HG03095 (cell line): ENCODE data around the gene OR5B21.

Experiments
- ATAC-seq: cut with Tn5 transposase; IDR thresholded peaks from one replicate; pipeline ENCODE4 v1.9.1; 2021; ENCODE audit warnings: moderate library complexity; ENCODE audit not compliant: unreplicated experiment

Gene OR5B21

DNA sequence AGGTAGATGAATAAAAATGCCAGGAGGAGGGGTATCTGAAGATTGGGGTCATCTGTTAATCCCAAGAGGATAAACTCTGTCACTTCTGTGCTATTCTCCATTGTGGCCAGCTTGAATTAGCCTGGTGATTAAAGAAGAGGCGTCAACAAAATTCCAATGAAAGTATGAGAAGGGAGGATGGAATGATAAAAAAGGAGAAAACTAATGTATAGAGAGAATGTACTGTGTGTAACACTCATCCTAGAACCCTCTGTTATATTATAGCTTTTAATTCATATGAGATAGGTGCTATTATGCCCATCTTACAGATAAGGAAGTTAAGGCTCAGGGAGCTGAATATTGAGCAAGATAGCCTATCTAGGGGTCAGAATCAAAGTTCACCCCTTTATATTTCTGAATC, at the start of gene OR5B21:
Gene OR5B21 (minus strand): TSS at position 101 of the 400 bp plus-strand sequence. CDS start 0 bp downstream, at position 101.
- ATAC-seq, result no peak

DNA sequence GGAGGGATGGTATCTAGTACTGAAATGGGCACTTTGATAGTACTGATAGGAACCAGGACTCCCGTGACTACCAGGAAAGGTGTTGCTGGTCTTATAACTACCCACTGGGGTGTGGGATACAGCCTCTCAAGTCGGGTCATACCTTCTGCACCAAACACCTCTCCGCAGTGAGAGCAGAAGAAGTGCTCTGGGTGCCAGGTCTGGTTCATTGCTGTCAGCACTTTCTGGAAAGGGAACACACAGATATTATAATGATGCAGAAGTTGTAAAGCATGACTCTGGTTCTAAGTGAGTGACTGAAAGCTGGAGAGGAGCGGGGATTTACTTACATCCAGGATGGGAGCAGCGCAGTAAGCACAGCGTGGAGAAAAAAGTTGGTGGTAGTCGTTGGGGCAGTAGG, 41.7 kb upstream of the OR5B21 start:
- ATAC-seq, result no peak

DNA sequence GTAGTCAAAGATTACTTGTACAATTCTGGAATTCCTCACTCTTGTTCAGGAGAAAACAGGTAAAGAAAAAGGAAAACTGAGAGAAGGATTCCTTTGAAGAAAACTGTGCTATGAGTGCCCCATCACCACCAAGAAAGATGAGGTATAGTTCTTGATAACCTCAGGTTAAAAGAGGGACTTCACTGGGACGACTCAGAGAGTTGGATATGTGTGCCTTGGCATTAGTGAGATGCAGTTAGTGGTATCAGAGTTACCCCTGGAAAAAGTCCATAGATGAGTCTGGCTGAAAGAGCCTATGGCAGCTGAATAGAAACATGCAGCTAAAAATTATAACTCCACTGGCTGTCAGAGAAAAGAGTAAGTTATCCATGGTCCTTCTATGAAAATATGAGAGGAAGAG, 38.9 kb upstream of the OR5B21 start:
- no peak for ATAC-seq

DNA sequence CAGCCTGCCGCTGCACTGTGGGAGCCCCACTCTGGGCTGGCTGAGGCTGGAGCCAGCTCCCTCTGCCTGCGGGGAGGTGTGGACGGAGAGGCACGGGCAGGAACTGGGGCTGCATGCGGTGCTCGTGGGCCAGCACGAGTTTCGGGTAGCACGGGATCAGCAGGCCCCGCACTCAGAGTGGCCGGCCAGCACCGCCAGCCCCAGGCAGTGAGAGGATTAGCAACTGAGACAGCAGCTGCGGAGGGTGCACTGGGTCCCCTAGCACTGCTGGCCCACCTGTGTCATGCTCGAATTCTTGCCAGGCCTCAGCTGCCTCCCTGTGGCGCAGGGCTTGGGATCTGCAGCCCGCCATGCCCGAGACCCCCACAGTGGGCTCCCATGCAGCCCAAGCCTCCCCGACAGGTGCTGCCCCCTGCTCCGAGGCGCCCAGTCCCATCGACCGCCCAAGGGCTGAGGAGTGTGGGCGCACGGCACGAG, 24.0 kb upstream of the OR5B21 start:
- no peak for ATAC-seq

DNA sequence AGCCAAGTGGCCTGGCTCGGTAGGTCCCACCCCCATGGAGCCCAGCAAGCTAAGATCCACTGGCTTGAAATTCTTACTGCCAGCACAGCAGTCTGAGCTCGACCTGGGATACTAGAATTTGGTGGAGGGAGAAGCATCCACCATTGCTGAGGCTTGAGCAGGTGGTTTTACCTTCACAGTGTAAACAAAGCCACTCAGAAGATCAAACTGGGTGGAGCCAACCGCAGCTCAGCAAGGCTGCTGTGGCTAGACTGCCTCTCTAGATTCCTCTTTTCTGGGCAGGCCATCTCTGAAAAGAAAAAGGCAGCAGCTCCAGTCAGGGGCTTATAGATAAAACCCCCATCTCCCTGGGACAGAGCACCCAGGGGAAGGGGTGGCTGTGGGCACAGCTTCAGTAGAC, 22.3 kb upstream of the OR5B21 start:
- no peak for ATAC-seq

DNA sequence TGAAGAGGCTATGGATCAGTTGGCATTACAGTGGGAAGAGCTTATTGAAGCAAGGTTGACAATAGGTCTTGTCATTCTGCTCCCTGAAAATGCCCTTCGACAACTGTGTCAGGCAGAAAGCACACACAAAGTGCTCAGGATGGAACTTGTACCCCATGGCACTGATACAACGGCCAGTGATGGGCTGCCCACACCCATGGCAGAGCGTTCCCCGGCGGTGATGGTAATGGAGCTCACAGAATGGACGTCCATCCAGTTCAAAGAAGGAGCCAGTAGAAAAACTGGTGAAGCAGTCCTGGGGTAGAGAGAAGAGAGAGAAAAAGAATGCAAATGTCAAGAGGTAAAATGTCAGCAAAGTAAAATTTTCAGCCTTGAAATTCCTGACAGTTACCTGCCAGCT, 19.5 kb upstream of the OR5B21 start:
- no peak for ATAC-seq

DNA sequence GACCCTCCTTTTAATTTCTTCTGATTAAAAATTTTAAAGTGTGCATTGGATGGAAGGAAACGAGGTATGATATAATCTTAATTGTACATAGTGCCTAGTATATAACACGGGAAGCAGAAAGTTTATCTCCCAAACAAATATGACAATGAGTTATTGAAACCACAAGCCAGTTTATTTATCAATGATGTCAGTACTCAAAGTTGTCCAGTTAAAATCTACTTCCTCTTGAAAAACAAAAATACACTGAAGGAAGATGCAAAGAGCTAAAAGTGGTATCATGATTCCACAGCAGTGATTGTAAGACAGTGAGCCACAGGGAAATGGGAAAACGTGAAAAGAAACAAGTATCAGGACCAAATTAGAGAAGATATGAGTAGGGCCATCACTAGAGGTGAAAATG, 18.8 kb upstream of the OR5B21 start:
- no peak for ATAC-seq

DNA sequence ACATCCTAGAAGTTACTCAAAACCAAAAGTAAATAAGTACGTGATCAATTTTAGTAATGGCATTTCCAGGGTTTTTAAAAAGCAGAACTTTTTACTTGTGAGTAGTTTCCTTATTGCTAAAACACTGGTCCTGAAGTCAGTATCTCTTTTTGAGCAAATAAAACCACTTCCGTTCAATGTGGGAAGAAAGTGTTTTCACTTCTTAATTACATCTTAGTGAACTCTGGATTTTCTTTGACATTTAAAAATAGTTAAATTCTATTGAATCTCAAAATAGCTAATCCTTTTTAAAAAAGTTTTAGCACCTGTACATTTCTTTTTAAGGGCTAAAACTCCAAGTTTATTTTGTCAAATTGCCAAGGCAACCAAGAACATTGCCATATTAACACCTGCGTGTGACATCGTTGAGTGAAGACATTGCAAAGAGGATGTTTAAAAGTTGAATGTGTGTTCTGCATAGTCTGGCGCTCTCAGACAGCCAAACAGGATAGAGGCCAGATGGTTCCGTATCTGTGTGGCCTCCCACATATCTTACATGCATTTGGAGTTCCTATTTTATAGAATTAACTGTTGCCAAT, 17.2 kb upstream of the OR5B21 start:
- peak; percentile 91 for ATAC-seq

DNA sequence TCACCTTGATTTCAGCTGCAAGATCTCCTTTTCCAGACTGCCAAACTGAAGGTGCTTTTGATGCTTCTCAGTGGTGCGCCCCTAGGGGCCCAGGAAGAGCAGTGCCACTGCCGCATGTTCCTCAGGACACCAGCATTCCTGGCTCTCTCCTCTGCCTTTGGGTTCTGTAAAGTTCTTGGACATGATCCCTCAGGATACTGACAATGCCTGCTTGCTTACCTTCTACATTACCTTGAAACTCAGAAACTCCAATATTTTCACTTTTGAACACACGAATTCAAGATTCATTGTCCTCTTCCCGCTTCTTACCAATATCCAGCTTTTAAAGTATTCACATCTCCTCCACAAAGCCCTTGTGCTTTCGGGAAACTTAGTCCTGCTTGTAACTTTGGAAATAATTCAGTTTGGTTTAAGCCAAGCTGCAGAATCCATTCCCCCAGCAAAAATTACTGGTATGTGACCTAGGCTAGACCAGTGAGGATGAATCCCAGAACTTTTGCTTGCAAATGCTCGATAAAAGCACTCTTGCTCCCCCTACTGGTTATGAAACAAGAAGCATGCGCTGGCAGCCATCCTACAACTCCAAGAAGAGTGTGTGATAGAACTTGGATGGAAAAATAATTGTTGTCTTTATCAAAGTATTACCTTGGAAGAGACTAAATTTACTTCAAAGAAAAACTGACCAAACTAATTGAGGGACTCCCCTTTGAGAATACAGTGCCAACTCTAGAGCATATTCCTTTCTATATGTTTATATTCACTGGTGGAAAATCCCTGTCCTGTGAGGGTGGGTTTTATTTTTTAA, 16.5 kb upstream of the OR5B21 start:
- peak; percentile 20 for ATAC-seq

DNA sequence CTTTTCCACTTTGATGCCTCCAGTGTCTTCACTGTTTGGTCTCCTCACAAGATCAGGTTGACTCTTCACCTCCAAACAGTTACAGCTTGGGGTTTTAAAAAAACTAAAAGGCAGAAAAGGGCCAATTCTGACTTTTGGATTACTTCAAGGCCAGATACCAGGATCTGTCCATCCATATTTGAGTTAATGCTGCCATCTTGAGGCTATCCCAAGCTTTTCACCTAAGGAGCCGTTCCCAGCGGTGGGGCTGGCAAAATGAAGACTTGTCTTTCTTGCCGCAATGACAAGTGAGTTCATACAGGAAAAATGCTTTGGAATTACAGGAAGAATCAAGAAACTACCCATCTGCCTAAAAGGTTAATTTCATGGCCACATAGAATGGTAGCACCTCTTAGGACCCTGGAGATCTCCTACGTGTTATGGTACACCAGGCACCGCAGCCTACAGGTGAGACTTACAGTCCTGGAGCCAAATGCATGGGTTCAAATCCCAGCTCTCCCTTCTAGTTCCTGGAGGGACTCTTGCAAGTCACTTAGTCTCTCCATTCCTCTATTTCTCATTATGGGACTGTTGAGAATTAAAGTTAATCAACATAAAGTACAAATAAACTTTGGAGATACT, 6.0 kb upstream of the OR5B21 start:
- peak; percentile 73 for ATAC-seq

DNA sequence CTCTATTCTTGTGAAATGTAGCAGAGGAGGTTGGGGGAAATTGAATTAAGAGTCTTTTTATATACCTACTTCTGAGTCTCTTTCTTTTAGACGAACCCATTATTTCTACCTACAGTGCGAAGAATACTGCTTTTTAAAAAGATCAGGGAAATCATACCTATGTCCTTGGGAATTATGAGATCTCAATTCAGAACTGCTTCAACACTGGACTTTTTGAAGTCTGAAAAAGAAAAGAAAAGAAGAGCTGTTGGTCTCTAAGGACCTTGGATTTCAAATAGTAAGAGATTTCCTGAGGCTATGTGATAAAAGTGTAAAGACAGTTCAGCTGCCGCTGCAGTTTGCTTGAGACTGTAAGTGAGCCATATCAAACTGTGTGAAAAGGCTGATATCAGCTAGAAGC, 3.7 kb upstream of the OR5B21 start:
- no peak for ATAC-seq

DNA sequence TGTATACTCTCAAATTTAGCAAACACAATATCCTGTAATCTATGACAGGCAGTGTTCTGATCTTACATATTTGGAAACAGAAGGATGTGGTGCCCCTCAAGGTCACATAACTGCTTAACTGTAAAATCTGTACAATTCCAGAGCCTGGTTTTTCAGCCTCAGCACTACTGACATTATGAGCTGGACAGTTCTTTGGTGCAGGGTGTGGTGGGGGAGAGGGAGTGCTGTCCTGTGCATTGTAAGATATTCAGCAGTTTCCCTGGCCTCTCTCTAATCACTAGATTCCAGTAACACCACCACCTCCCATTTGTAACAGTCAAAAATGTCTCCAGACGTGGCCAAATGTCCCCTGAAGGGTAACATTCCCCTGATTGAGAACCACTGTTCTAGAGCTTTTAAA, 1.8 kb upstream of the OR5B21 start:
- no peak for ATAC-seq

DNA sequence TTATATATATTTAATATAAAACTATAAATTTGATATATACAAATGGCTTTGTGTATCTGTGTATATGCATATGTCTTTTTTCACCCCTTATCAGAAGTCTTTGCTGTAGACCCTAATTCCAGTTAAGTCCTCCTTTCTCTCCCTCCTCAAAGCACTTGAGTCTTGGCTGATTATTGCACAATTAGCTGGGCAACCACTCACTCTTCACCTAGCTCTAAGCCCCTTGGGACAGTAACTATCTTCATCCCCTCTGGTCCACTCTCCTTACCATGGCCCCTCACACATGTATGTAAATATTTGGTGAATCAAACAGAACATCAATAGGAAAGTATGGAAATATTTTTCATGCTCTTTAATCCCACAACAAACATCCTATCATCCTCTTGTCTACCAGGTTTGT, 909 bp upstream of the OR5B21 start:
- no peak for ATAC-seq

DNA sequence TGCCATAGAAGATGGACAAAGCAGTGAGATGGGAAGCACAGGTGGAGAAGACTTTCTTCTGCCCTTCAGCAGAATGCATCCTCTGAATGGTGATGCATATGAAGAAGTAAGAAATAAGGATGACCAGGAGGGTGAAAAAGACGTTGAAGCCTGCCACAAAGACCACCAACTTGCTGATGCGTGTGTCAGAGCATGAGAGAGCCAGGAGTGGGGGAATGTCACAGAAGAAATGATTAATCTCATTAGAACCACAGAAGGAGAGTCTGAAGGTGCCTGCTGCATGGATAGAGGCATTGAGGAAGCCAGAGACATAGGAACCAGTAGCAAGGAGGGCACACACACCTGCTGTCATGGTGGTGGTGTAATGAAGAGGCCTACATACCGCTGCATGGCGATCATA, 550 bp downstream of the OR5B21 start:
- ATAC-seq, result no peak

DNA sequence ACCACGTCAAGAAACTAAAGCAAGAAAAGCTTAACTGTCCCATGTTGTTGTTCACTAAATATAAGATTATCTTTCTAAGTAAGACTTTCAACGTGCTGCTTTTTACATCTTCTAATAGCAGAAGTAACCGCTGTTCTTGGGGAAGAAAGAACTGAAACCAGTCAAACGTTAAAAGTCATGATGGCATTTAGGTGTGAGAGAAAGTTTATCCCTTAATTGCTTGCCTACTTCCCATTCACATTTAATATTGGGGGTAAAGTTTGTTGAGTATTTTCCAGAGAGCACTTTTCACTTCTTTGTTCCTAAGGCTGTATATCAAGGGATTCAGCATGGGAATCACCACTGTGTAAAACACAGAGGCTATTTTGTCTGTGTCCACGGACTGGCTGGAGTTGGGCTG, 970 bp downstream of the OR5B21 start:
- ATAC-seq, result peak; percentile 39

DNA sequence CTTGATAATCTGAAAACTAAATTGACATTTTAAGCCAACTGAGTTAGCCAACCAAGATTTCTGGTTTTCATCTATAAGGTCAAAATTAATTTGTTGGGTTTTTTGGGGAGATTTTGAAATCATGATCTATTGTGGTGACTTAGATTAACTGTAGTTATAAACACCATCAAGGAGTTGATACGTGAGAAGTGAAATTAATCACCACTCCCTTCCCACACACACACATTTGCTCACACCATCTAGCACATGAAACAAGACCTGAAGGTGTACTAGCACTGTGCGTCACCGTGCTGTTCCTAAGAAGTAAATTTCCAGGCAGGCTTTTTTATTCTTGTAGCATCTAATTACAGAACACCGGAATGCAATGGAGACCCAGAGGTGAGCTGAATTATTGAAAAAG, 2.1 kb downstream of the OR5B21 start:
- ATAC-seq, result no peak

DNA sequence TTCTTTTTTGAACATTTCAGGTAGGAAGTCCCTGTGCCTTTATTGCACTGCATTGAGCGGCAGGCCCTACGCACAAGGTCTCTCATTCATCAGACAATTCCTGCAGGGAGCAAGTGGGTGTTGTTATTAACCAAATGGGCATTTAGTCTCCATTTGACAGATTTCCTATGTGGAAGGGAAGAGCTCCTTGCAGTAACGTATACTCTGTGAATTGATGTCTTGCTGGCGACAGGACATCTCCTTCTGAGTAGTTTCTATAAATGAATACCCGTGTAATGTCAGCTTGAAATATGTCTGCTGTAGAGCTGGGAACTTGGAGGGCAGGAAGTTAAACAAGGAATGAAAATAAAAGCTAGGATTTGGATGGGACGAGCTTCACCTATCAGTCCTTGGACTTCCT, 3.7 kb downstream of the OR5B21 start:
- no peak for ATAC-seq

DNA sequence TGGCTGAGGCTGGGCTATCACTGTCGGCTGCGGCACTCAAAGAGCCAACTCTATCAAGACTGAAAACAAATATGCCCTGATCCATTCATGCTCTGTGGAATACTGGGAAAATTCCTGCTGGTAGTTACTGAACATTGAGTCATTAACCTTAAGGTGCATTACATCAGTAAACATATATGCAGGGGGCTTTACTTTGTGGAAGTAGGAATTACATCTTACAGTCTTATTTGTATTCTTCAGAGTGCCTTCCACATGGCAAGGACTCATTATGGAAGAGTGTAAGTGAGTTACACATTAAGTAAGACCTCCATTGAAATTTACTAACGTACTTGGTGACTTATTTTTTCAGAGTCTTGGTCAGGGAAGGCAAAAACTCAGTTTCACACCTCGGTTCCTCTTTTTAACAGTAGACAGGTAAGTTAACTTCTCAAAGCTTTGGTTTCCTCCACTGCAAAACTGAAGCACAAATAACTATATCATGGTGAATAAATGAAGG, 4.5 kb downstream of the OR5B21 start:
- peak; percentile 94 for ATAC-seq

DNA sequence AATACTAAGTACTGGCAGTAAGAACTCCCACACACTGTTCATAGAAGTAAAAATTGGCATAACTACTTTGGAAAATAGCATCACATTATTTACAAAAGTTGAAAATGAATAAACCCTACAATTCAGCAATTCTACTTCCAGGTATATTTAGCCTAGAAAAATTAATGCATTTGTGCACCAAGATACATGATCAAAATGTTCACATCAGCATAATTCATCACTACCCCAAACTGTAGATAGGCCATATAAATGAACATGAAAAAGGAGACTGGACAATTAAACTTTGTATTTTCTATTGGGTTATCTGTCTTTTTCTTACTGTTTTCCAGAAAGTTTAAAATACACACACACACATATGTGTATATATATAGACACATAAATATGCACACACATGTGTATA, 5.9 kb downstream of the OR5B21 start:
- ATAC-seq, result no peak

DNA sequence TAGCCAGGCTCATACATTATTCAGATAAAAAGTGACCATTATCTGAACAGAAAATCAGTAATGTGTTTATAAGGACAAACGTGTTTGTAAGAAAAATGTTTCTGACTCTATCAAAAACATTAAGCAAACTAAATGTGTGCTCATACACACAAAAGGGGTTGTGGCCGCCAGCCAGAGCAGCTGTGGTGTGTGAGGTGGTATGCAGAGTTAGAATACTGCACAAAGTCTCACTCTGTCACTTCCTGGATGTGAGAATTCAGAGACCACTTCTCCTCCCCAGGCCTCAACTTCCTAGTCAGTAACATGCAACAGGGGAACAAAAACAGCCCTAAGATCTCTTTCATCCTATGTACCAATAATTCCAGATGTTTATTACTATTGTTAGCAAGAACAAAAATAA, 9.4 kb downstream of the OR5B21 start:
- ATAC-seq, result no peak

DNA sequence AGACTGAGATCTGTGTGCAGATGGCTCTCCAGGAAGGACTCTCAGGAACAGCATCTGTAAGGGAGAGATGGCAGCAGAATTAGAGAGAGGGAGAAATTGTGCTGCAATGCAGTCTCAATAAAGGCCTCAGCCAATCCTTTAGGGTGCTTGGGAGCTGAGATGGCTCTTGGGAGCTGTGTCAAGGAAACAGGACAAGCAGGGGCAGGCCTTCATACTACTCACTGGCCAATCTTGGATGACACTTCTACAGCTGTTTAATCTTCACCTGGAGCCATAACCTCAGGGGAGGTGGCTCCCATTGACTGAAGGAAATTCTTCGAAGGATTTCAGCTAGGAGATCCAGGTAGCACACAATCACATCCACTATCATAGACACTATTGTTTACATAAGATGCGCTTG, 10.0 kb downstream of the OR5B21 start:
- no peak for ATAC-seq

DNA sequence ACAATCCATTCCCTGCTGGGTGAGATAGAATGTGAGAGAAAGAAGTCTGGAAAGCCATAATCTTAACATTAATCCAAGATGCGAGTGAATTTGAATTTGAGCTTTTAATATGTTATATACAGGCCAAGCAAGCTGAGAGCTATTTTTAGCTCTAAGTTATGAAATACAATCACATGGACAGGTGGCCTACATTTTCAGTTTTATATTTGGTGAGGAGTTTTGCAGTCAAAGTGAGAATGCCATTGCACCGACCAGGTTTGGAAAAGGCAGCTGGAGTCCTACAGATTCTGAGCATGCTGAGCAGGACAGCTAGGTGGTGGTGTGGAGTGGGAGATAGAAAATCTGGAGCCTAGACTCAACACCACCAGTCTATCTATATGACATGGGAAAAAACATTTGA, 12.0 kb downstream of the OR5B21 start:
- ATAC-seq, result no peak
